ENCODE data around the gene BMP2. TPM values are rescaled to one million over a fixed set of nuclear protein-coding genes. Genes with fewer than 3 reads are reported as not detected.

BMP2 gene
- polyA plus RNA-seq, 2 donors = 1.4 to 1.7 TPM

DNA sequence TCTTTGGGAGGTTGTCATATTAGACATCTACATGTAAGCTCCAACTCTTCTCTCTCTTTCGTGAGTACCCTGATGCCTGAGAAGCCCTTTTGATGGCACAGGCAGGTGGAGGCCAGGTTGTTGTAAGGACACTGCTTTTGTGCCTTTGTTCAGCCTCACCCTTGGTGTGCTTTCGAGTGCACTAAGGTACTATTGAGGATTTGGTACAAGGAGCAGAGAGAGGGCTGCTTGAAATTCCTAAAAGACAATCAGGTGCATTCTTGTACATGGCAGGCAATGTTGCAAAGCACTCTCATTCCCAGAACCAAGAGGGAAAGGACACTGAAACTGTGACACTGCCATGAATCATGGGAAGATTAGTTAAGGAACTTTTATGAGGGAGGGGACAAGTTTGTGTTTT is 19.1 kb downstream of the BMP2 start:
- WGBS, 2 donors = 82 to 94% methylated on average over 2 of the region's 2 CpGs
- Histone ChIP-seq H3K36me3 (ENCODE audit: control insufficient read depth in 2 of 2, insufficient read depth in 2 of 2, low read length in 1 of 2) (no peaks in the 10 kb centered on the region), H3K4me3 (ENCODE audit: low read depth in 1 of 2, low read length in 2 of 2) (no peak overlapping the region), H3K9me3 (ENCODE audit: control insufficient read depth in 2 of 2, insufficient read depth in 1 of 2, low read depth in 1 of 2, low read length in 1 of 2) (no peaks in the 10 kb centered on the region), H3K27ac (ENCODE audit: low read depth in 2 of 2, low read length in 1 of 2) (no peak overlapping the region), H3K4me1 (ENCODE audit: control insufficient read depth in 2 of 2, insufficient read depth in 2 of 2, low read length in 1 of 2) (no peaks in the 10 kb centered on the region), H3K27me3 (ENCODE audit: control insufficient read depth in 1 of 2, insufficient read depth in 2 of 2, low read length in 2 of 2) (no peaks in the 10 kb centered on the region)

DNA sequence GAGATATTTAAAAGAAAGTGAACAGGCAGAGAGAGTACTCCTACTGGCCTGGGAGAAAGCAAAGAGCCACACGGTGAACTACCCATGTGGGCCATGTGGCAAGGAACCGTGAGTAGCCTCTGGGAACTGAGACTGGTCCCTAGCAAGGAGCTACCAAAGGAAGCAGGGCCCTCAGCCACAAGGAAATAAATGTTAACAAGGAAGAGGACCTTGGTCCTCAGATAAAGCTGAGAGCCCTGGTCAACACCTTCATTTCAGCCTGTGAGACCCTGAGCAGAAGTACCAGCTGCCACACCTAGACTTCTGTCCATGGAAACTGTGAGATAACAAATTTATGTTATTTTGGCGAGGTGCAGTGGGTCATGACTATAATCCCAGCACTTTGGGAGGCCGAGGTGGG is 25.3 kb downstream of the BMP2 start:
- H3K27ac ChIP-seq (ENCODE audit: low read depth in 2 of 2, low read length in 1 of 2) = no peak overlapping the region
- H3K4me1 ChIP-seq (ENCODE audit: control insufficient read depth in 2 of 2, insufficient read depth in 2 of 2, low read length in 1 of 2) = no peaks in the 10 kb centered on the region
- WGBS, 2 donors = 86 to 87% methylated on average over 4 of the region's 4 CpGs
- H3K4me3 ChIP-seq (ENCODE audit: low read depth in 1 of 2, low read length in 2 of 2) = no peak overlapping the region
- H3K27me3 ChIP-seq (ENCODE audit: control insufficient read depth in 1 of 2, insufficient read depth in 2 of 2, low read length in 2 of 2) = no peaks in the 10 kb centered on the region
- no peaks in the 10 kb centered on the region for H3K36me3 ChIP-seq (ENCODE audit: control insufficient read depth in 2 of 2, insufficient read depth in 2 of 2, low read length in 1 of 2)
- H3K9me3 ChIP-seq (ENCODE audit: control insufficient read depth in 2 of 2, insufficient read depth in 1 of 2, low read depth in 1 of 2, low read length in 1 of 2) = no peaks in the 10 kb centered on the region

DNA sequence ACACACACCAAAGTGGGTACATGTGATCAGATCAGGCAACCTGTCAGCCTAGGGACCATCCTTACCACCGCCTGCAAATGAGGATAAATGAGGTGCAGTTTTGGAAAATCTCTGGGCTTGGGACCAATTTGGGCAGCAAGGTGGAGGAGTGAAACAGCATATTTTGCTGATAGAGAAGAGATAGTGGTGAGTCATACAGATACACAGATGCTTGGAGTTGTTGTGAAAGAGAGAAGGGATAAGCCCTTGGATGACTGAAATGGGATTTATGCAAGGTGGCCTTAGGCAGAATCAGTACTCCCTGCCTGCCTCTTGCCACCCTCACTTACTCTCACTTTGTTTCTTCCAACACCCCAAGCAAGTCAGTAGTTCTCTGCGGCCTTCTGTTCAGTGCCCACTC is 34.7 kb downstream of the BMP2 start:
- Histone ChIP-seq H3K27ac (ENCODE audit: low read depth in 2 of 2, low read length in 1 of 2) (no peak overlapping the region), H3K9me3 (ENCODE audit: control insufficient read depth in 2 of 2, insufficient read depth in 1 of 2, low read depth in 1 of 2, low read length in 1 of 2) (no peaks in the 10 kb centered on the region), H3K4me3 (ENCODE audit: low read depth in 1 of 2, low read length in 2 of 2) (no peak overlapping the region), H3K4me1 (ENCODE audit: control insufficient read depth in 2 of 2, insufficient read depth in 2 of 2, low read length in 1 of 2) (no peaks in the 10 kb centered on the region), H3K27me3 (ENCODE audit: control insufficient read depth in 1 of 2, insufficient read depth in 2 of 2, low read length in 2 of 2) (no peaks in the 10 kb centered on the region), H3K36me3 (ENCODE audit: control insufficient read depth in 2 of 2, insufficient read depth in 2 of 2, low read length in 1 of 2) (no peaks in the 10 kb centered on the region)
- 75 to 92% methylated on average over 2 of the region's 2 CpGs for WGBS, 2 donors

DNA sequence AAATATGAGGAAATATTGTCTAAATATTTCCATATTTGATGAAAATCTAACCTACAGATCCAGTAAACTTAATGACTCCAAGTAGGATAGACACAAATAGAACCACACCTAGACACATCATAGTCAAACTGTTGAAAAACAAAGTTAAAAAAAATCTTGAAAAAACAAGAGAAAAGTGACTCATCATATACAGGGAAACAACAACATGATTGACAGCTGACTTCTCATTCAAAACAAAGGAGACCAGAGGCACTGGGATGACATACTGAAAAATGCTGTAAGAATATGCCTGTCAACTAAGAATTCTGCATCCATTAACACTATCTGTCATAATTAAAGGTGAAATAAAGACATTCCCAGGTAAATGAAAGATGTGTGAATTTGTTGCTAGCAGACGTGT is 38.8 kb downstream of the BMP2 start:
- H3K9me3 ChIP-seq (ENCODE audit: control insufficient read depth in 2 of 2, insufficient read depth in 1 of 2, low read depth in 1 of 2, low read length in 1 of 2) = no peaks in the 10 kb centered on the region
- H3K27me3 ChIP-seq (ENCODE audit: control insufficient read depth in 1 of 2, insufficient read depth in 2 of 2, low read length in 2 of 2) = no peaks in the 10 kb centered on the region
- no peaks in the 10 kb centered on the region for H3K4me1 ChIP-seq (ENCODE audit: control insufficient read depth in 2 of 2, insufficient read depth in 2 of 2, low read length in 1 of 2)
- H3K36me3 ChIP-seq (ENCODE audit: control insufficient read depth in 2 of 2, insufficient read depth in 2 of 2, low read length in 1 of 2) = no peaks in the 10 kb centered on the region
- no peak overlapping the region for H3K4me3 ChIP-seq (ENCODE audit: low read depth in 1 of 2, low read length in 2 of 2)
- no peak overlapping the region for H3K27ac ChIP-seq (ENCODE audit: low read depth in 2 of 2, low read length in 1 of 2)
- 68 to 76% methylated on average over 1 of the region's 1 CpG for WGBS, 2 donors

DNA sequence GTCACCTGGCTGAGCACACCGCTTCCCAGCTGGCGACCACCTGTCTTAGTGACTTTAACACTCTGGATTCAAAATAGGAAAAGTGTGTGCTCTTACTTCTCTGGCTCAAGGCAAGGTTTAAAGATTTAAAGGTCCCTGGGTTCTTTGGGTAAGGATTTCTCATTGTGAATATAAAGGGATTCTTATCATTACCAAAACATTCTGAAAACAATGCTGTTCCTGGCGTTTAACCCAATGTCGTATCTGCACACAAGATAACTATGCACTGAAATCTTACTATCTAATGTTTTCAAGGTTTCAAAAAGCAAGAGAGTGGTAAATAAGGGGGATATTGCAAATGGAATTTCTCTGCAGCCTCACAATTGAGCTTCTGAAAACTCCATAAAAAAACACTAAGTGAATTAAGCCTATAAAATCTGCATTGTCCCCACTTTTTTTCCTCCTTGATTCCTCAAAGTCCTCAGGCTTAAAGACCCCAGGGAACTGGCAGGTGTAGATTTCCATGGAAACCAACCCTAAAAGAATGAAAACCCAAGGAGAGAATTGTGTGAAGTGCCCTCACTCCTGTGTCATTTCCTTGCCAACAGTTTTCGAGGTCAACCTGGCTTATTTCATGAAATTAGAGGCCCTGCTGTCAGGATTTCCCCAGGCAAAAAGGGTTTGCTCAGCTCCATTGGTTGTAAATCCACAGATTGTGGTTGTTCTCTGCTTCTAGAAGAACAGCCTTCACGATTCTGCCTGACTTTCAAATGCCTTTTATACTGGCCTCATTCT is 44.0 kb downstream of the BMP2 start:
- H3K4me1 ChIP-seq (ENCODE audit: control insufficient read depth in 2 of 2, insufficient read depth in 2 of 2, low read length in 1 of 2) = no peaks in the 10 kb centered on the region
- H3K27me3 ChIP-seq (ENCODE audit: control insufficient read depth in 1 of 2, insufficient read depth in 2 of 2, low read length in 2 of 2) = no peaks in the 10 kb centered on the region
- H3K9me3 ChIP-seq (ENCODE audit: control insufficient read depth in 2 of 2, insufficient read depth in 1 of 2, low read depth in 1 of 2, low read length in 1 of 2) = no peaks in the 10 kb centered on the region
- H3K36me3 ChIP-seq (ENCODE audit: control insufficient read depth in 2 of 2, insufficient read depth in 2 of 2, low read length in 1 of 2) = no peaks in the 10 kb centered on the region
- WGBS, 2 donors = 50 to 58% methylated on average over 6 of the region's 6 CpGs
- H3K4me3 ChIP-seq (ENCODE audit: low read depth in 1 of 2, low read length in 2 of 2) = no peak overlapping the region
- no peak overlapping the region for H3K27ac ChIP-seq (ENCODE audit: low read depth in 2 of 2, low read length in 1 of 2)

DNA sequence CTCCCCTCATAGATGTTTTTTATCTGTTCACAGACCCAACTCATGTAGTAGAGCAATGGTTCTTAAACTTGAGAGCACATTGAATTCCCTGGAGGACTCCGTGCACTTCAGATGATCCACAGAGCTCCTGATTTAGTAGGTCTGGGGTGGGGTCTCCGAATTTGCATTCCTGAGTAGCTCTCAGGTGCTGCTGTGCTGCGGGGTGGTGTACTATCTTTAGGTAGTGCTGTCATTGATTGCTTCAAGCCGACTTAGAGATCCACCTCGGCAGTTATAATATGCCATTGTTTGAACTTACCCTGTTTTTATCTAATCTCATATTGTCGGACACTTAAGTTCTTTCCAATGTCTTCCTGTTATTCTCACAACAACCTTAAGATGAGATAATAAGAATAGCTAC is 45.0 kb downstream of the BMP2 start:
- no peaks in the 10 kb centered on the region for H3K9me3 ChIP-seq (ENCODE audit: control insufficient read depth in 2 of 2, insufficient read depth in 1 of 2, low read depth in 1 of 2, low read length in 1 of 2)
- H3K36me3 ChIP-seq (ENCODE audit: control insufficient read depth in 2 of 2, insufficient read depth in 2 of 2, low read length in 1 of 2) = no peaks in the 10 kb centered on the region
- H3K27me3 ChIP-seq (ENCODE audit: control insufficient read depth in 1 of 2, insufficient read depth in 2 of 2, low read length in 2 of 2) = no peaks in the 10 kb centered on the region
- no peak overlapping the region for H3K4me3 ChIP-seq (ENCODE audit: low read depth in 1 of 2, low read length in 2 of 2)
- WGBS, 2 donors = 54 to 69% methylated on average over 6 of the region's 6 CpGs
- no peaks in the 10 kb centered on the region for H3K4me1 ChIP-seq (ENCODE audit: control insufficient read depth in 2 of 2, insufficient read depth in 2 of 2, low read length in 1 of 2)
- no peak overlapping the region for H3K27ac ChIP-seq (ENCODE audit: low read depth in 2 of 2, low read length in 1 of 2)

DNA sequence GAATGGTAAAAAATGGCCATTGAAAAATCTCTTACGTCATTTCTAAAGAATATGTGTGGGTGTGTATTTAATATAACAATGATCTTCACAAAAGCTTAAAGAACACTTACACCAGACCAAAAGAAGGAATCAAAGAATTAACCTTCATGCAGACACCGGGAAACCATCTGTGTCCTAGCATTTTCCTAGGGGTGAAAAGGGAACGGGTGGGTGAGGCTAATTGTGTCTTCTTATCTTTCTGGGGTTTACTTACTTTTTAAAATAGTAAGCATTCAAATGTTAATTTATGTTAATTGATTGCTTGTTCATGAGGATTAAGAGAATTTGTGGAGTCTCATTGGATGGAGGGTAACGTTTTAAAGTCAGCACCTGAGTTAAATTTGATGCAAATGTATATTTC is 47.5 kb downstream of the BMP2 start:
- Histone ChIP-seq H3K27me3 (ENCODE audit: control insufficient read depth in 1 of 2, insufficient read depth in 2 of 2, low read length in 2 of 2) (no peaks in the 10 kb centered on the region), H3K27ac (ENCODE audit: low read depth in 2 of 2, low read length in 1 of 2) (no peak overlapping the region), H3K9me3 (ENCODE audit: control insufficient read depth in 2 of 2, insufficient read depth in 1 of 2, low read depth in 1 of 2, low read length in 1 of 2) (no peaks in the 10 kb centered on the region), H3K36me3 (ENCODE audit: control insufficient read depth in 2 of 2, insufficient read depth in 2 of 2, low read length in 1 of 2) (no peaks in the 10 kb centered on the region), H3K4me3 (ENCODE audit: low read depth in 1 of 2, low read length in 2 of 2) (no peak overlapping the region), H3K4me1 (ENCODE audit: control insufficient read depth in 2 of 2, insufficient read depth in 2 of 2, low read length in 1 of 2) (no peaks in the 10 kb centered on the region)
- 44 to 51% methylated on average over 4 of the region's 4 CpGs for WGBS, 2 donors

DNA sequence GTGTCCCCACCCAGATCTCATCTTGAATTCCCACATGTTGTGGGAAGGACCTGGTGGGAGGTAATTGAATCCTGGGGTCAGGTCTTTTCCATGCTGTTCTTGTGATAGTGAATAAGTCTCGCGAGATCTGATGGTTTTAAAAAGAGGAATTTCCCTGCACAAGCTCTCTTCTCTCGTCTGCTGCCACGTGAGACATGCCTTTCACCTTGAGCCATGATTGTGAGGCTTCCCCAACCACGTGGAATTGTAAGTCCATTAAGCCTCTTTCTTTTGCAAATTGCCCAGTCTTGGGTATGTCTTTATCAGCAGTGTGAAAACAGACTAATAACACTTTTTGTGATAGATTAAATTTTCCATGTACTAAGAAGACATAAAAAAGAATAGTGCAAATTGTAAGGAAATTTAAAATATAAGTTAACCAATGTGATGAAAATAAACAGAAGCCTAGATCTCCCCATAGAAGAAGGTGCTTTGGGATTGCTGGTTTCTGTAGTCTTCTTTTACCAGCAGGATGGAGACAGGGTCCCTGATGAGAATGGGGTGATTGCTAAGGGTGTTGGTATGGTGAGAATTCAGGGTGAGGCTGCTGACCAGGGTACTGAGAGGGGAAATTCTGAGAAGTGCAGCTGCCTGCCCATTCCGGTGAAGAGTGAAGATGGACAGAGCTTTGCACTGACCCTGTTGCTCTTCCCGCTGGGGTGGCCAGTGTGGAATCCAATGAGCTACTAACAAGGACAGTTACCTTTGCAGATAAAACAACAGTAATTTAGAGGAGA is 50.7 kb downstream of the BMP2 start:
- 68 to 71% methylated on average over 7 of the region's 7 CpGs for WGBS, 2 donors

DNA sequence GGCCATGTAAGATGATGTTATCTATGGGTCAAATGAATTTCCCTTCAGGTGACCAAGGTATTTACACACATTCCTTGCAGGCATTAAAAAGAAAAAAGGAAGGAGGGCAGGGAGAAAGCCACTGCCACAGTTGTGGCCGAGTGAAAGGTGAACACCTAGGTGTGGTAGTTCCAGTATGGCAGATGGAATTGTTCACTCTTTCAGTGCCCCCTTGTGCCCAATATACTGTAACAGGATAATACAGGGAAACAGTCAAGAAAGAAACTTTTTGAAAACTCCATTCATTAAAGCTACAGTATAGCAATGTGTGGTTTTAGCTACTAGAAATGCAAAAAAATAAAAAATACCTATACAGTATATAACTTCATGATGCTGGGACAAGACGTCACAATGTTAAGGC is 52.1 kb downstream of the BMP2 start:
- no peak overlapping the region for H3K27ac ChIP-seq (ENCODE audit: low read depth in 2 of 2, low read length in 1 of 2)
- no peaks in the 10 kb centered on the region for H3K9me3 ChIP-seq (ENCODE audit: control insufficient read depth in 2 of 2, insufficient read depth in 1 of 2, low read depth in 1 of 2, low read length in 1 of 2)
- H3K4me3 ChIP-seq (ENCODE audit: low read depth in 1 of 2, low read length in 2 of 2) = no peak overlapping the region
- H3K27me3 ChIP-seq (ENCODE audit: control insufficient read depth in 1 of 2, insufficient read depth in 2 of 2, low read length in 2 of 2) = no peaks in the 10 kb centered on the region
- WGBS, 2 donors = 36 to 51% methylated on average over 2 of the region's 2 CpGs
- H3K4me1 ChIP-seq (ENCODE audit: control insufficient read depth in 2 of 2, insufficient read depth in 2 of 2, low read length in 1 of 2) = no peaks in the 10 kb centered on the region
- H3K36me3 ChIP-seq (ENCODE audit: control insufficient read depth in 2 of 2, insufficient read depth in 2 of 2, low read length in 1 of 2) = no peaks in the 10 kb centered on the region

More for the DNA sequence above, 50.7 kb downstream of the BMP2 start:
- Histone ChIP-seq H3K4me3 (ENCODE audit: low read depth in 1 of 2, low read length in 2 of 2) (no peak overlapping the region), H3K9me3 (ENCODE audit: control insufficient read depth in 2 of 2, insufficient read depth in 1 of 2, low read depth in 1 of 2, low read length in 1 of 2) (no peaks in the 10 kb centered on the region), H3K36me3 (ENCODE audit: control insufficient read depth in 2 of 2, insufficient read depth in 2 of 2, low read length in 1 of 2) (no peaks in the 10 kb centered on the region), H3K27me3 (ENCODE audit: control insufficient read depth in 1 of 2, insufficient read depth in 2 of 2, low read length in 2 of 2) (no peaks in the 10 kb centered on the region), H3K27ac (ENCODE audit: low read depth in 2 of 2, low read length in 1 of 2) (no peak overlapping the region), H3K4me1 (ENCODE audit: control insufficient read depth in 2 of 2, insufficient read depth in 2 of 2, low read length in 1 of 2) (no peaks in the 10 kb centered on the region)

DNA sequence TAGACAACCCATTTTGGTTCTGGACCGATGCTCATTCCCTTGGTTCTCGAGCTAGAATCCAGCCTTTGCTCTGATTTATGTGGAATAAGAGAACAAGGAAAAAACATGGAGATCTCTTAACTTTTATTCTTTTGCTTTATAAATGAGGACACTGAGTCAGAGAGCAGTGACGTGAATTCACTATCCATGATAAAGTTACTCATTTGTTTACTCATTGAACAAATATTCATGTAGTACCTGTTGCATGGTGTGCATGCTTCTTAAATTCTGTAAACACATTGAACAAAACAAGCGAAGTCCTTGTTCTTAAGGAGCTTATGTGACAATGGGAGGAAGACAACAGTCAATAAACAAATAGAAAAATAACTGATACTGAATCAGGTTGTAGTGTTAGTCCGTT is 56.9 kb downstream of the BMP2 start:
- Histone ChIP-seq H3K4me3 (ENCODE audit: low read depth in 1 of 2, low read length in 2 of 2) (no peak overlapping the region), H3K27ac (ENCODE audit: low read depth in 2 of 2, low read length in 1 of 2) (no peak overlapping the region), H3K4me1 (ENCODE audit: control insufficient read depth in 2 of 2, insufficient read depth in 2 of 2, low read length in 1 of 2) (no peaks in the 10 kb centered on the region), H3K36me3 (ENCODE audit: control insufficient read depth in 2 of 2, insufficient read depth in 2 of 2, low read length in 1 of 2) (no peaks in the 10 kb centered on the region), H3K9me3 (ENCODE audit: control insufficient read depth in 2 of 2, insufficient read depth in 1 of 2, low read depth in 1 of 2, low read length in 1 of 2) (no peaks in the 10 kb centered on the region), H3K27me3 (ENCODE audit: control insufficient read depth in 1 of 2, insufficient read depth in 2 of 2, low read length in 2 of 2) (no peaks in the 10 kb centered on the region)
- WGBS, 2 donors = 83% methylated on average over 5 of the region's 5 CpGs
